Thyroid gland (tissue), 4 donors: ENCODE results near the gene SHANK2.

Source experiments
- POLR2A ChIP-seq, 2 donors: fragments of 450-650 bp; IDR thresholded peaks; one replicate each; pipeline ENCODE4 v1.6.1; 2017; ENCODE audit warnings: antibody characterized with exemption in 2 of 2, mild to moderate bottlenecking in 2 of 2, moderate library complexity in 1 of 2
- TF ChIP-seq, protein P1 (sequence below), 6 experiments: fragments of 200-600 bp in 3 of 6; fragments of 450-650 bp in 3 of 6; sonication (generic) in 3 of 6; IDR thresholded peaks; one replicate each; pipeline ENCODE4 v1.5.1; 2016 to 2019; ENCODE audit warnings: antibody characterized with exemption in 6 of 6, mild to moderate bottlenecking in 2 of 6, inconsistent platforms in 1 of 6, moderate library complexity in 1 of 6

DNA sequence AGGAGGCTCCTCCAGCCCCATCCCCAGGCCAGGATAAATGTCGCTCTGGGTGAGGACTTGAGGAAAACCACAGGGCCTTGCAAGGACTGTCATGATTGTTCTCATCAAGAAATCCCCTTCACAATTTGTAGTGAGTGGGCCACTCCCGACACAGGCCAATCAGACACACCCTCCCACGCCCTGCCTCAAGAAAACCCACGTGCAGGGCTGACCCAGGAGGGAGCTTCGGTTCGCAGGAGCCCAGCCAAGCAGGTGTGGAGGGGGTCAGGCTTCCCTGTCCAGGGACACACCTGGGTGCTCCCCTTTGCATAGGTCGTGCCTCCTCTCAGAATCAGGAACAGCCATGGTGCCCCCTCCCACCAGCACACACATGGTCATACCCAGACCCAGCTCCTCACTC lies 43.2 kb downstream of the SHANK2 start:
- TF ChIP-seq, protein P1, sequence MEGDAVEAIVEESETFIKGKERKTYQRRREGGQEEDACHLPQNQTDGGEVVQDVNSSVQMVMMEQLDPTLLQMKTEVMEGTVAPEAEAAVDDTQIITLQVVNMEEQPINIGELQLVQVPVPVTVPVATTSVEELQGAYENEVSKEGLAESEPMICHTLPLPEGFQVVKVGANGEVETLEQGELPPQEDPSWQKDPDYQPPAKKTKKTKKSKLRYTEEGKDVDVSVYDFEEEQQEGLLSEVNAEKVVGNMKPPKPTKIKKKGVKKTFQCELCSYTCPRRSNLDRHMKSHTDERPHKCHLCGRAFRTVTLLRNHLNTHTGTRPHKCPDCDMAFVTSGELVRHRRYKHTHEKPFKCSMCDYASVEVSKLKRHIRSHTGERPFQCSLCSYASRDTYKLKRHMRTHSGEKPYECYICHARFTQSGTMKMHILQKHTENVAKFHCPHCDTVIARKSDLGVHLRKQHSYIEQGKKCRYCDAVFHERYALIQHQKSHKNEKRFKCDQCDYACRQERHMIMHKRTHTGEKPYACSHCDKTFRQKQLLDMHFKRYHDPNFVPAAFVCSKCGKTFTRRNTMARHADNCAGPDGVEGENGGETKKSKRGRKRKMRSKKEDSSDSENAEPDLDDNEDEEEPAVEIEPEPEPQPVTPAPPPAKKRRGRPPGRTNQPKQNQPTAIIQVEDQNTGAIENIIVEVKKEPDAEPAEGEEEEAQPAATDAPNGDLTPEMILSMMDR (IDR thresholded peaks at IDR 0.05) = no peak
- TF ChIP-seq POLR2A (IDR thresholded peaks at IDR 0.05) = no peak
